HG03039 (cell line): ENCODE data around the gene ALDH4A1.

ENCODE experiments used
- ATAC-seq: cut with Tn5 transposase; IDR thresholded peaks from one replicate; pipeline ENCODE4 v1.9.1; 2021; ENCODE audit warnings: mild to moderate bottlenecking, moderate library complexity; ENCODE audit not compliant: unreplicated experiment

ALDH4A1 gene

GRCh38 chr1:18922848-18923755 is 20.7 kb upstream of the ALDH4A1 start:
- no peak for ATAC-seq

GRCh38 chr1:18922319-18922726 is 20.0 kb upstream of the ALDH4A1 start:
- no peak for ATAC-seq

GRCh38 chr1:18921516-18922251 is 19.3 kb upstream of the ALDH4A1 start:
- ATAC-seq, result no peak

DNA sequence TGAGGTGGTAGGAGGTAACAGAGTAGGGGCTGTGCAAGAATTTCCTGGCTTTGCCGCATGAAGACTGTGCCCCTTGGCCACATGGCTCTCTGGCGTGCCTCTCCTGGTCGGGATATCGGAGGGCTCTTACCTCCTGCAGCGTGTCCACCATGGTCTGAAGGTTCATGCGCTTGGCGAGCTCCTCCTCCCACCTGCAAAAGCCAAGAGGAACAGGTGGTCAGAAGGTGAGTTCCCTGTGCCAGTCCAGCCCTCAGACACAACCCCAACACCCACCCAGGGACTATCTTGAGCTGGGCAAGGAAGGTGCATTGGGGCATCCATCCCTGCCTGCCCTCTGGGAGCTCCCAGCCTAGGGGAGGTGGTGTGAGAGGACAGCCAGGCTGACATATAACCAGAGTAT is 18.6 kb upstream of the ALDH4A1 start:
- ATAC-seq, result no peak

DNA sequence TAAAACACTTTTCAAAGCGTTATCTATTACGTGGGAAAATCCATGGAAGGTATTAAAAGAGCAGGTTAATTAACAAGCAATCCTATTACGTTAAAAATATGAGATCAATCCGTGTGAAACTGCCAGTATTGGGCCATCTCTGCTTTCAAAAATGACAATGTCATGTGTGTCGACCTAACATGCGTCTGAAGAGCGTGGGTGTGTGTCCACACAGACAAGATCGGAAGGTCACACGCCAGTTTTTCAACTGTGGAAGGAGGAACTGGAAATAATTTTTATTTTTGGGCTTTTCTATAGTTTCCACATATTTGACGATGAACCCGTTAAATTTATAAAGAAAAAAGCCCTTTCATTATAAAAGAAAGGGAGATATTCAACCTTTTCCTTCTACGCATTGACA is 17.6 kb upstream of the ALDH4A1 start:
- ATAC-seq, result no peak

DNA sequence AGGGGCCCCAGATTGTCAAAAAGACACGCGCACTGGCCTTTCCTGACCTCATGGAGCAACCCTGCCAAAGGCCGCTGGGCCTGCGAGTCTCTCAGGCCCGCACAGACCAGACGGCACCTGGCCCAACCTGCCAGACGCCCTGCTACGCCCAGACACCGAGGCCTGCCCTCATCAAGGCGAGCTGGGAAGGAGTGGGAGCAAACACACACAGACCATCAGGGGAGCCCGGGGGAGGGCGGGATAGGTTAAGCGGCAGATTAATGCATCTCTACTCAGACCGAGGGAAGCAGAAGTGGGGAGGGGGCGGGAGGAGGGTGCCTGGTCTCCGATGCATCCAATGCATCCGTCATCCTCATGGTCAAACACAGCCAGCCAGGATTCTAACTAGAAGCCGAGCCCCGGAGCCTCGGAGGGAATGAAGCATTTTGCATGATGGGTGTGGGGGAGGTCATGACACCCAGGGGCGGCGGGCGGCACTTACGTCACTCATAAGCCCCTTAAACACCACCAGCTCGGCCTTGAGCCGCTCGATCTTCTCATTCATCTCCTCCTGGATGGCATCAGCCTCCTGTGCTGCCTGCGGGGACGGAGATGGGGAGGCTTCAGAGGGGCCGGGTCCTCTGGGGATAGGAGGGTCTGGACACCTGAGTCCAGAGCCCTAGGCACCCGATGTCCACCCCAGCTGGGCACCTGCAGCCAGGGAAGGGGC is 17.0 kb upstream of the ALDH4A1 start:
- ATAC-seq, result no peak

- no peak for ATAC-seq
These were observed 16.1 kb upstream of the ALDH4A1 start for GRCh38 chr1:18918417-18918816.

- ATAC-seq, result no peak
These were observed 14.9 kb upstream of the ALDH4A1 start for GRCh38 chr1:18917071-18917799.

GRCh38 chr1:18915341-18915740 is 13.0 kb upstream of the ALDH4A1 start:
- ATAC-seq, result no peak

DNA sequence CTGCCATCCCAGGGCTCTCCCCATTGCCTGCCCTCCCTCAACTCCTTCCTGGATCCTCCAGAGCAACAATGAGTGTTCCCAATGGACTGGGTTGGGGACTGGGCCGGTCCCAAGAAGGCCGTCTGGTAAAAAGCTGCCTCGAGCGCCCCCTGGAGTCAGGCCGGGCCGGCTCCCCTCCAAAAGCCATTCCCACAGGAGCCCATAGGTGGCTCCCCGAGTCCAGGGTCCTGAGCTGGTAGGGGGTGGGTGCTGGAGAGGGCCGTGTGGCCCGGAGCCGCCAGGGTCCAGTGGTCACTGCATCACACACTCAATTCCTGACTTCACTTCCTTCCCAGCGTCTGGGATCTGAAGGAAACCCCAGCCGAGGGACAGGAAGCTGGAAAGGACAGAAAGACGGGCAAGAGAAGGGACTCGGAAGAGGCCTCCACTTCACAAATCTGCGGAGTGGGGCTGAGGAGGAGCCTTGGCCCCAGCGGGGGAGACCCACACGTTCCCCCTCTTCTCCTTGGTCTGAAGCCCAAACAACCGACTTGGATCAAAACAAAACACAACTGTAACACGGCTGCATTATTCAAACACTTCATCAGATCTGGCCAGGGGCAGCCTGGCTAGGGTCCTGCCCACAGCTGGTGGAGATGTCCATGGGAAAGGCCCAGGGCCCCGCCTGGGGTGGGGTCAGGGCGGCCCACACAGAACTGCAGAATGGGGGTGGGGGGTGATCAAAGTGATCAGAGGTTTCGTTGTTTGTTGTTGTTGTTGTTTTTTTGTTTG is 10.9 kb upstream of the ALDH4A1 start:
- no peak for ATAC-seq

GRCh38 chr1:18912550-18912949 is 10.2 kb upstream of the ALDH4A1 start:
- no peak for ATAC-seq

DNA sequence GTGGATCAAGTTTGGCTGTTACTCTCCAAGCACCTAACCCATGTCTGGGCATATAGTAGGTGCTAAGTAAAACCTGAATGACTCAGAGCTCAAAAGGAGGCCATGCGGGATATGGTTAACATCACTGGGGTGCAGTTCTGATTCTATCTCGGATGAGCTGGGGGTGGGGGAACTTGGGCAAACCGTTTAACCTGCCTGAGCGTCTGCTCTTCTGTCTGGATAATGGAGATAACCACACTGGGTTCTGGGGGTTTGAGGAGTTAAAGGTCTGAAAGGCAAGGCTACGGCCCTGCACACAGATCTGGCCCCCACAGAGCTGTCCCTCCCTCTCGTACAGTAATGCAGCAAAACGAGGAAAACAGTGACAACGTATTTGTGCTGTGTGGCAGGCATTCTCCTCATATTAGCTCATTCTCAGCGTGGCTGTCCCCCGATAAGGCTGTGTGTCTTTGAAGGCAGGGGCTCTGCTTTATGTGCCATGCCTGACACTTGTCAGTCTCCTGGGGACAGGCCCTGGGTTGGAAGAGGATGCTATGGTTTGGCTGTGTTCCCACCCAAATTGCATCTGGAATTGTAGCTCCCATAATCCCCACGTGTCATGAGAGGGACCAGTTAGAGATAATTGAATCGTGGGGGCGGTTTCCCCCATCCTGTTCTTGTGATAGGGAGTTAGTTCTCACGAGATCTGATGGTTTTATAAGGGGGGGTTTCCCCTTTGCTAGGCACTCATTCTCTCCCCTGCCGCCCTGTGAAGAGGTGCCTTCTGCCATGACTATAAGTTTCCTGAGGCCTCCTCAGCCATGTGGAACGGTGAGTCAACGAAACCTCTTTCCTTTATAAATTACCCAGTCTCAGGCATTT is 6.8 kb upstream of the ALDH4A1 start:
- ATAC-seq, result no peak

DNA sequence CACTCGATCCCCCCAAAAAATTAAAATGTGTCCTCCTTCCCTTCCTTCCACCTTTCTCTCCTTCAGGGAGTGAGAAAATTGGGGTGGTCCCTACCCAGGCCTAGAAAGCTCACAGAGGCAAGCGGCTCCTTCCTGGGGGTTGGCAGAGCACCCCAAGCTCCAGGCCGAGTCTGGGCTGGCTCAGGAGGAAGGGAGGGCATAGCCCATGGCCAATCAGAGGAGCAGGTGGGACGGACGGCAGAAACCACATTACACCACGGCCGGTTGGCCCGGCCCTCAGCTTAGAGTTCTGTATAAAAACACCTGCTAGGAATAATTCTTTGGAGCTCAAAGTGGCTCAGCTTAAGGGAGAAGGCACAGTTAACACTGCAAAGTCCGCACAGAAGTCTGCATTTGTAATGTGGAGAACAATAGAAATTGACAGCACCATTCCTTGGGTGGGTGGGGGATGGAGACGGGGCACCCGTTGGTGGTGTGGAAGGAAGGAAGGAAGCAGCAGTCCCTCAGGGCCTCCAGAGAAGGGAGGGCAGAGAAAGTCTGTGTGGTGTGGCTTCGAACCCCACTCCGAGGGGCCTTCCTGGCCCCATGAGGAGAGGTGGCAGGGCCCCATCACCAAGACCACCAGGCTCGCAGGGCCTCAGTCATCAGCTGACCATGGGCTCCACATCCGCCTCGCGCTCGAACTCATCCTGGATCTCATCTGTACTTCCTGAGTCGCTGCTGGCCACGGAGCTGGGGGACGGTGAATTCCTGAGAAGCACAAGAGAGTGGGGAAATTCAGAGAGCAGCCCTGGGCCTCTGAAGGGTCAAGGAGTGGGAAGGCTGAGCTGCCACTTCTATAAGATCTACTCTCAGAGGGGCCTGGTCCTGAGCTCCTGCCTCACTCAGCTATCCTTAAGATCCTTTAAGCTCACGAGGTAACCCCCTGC is 5.8 kb upstream of the ALDH4A1 start:
- no peak for ATAC-seq

- ATAC-seq, result no peak
These were observed 4.9 kb upstream of the ALDH4A1 start for GRCh38 chr1:18907021-18907916.

DNA sequence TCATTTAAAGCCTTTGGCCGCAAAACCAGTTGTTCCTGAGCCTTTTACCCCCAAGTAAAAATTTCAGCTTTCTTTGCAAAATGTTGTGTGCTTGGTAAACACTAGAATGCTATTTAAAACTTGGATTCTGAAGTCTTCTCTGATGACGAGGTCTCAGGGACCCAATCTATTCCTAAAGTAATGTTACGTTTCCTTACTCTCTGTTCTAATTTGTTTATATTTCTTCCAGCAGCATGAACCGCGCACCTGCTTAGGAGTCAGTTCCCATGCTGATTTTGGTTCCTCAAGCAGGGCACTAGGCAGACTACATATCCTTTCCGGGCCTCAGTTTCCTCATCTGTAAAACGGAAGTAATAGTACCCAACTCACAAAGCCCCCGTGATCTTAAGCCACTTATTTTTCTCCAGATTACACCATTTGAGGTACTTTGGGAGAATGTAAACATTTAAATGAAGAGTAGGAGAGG is 969 bp upstream of the ALDH4A1 start:
- no peak for ATAC-seq

DNA sequence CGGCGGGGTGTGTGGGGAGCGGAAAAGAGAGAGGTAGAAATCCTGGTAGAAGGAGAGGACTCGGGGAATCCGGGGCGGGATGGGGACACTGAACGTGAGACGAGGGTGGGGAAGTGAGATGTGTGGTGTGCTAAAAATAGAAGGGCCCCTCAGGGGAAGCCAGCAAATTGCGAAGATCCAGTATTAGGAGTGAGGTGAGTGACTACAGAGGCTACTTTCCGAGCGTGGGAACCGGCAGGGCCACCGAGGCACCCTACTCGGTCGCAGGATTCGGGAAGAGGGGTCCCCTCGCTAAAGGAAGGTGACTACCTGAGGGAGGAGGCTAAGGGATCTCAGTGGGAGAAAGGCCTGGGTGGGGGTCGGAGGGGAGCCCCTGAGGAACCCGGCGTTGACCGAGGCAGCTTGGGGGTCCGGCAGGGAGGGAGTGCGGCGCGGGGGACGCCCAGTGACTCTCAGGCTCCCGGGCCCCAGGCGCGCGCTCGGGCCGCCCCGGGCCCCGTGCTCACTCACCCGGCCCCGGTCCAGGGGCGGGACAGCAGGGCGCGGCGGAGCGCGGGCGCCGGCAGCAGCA is 318 bp downstream of the ALDH4A1 start:
- ATAC-seq, result no peak
